SK-N-MC (cell line): ENCODE measurements around the gene HOXA6.
A peak's percentile ranks its signal among the peaks of the same experiment; 100 is the strongest.

ENCODE experiments used
- DNase-seq: peaks from one replicate; pipeline ENCODE4 v3.0.0-alpha.2; 2011; ENCODE audit warnings: low read depth, low spot score
- H3K27ac ChIP-seq: fragments of 200-600 bp; sonication (generic); 2 replicates; pipeline ENCODE4 v1.5.1; 2016; ENCODE audit warnings: mixed run types
- H3K36me3 ChIP-seq: fragments of 200-600 bp; sonication (generic); 2 replicates; pipeline ENCODE4 v1.6.1; 2017; ENCODE audit warnings: antibody characterized with exemption, low read length, mixed read lengths; ENCODE audit not compliant: insufficient read depth
- H3K4me3 ChIP-seq: fragments of 200-600 bp; sonication (generic); 2 replicates; pipeline ENCODE4 v1.5.1; 2016
- H3K9ac ChIP-seq: fragments of 200-600 bp; sonication (generic); 2 replicates; pipeline ENCODE4 v1.8.0; 2017; ENCODE audit warnings: mixed run types, mixed read lengths; ENCODE audit not compliant: insufficient read length
- H3K9me3 ChIP-seq: fragments of 200-600 bp; sonication (generic); 2 replicates; pipeline ENCODE4 v1.6.1; 2017; ENCODE audit warnings: low read depth, mild to moderate bottlenecking, antibody characterized with exemption, low read length, moderate library complexity, mixed read lengths
- EZH2 ChIP-seq: fragments of 200-600 bp; sonication (generic); IDR thresholded peaks from one replicate; pipeline ENCODE4 v1.6.1; 2017; ENCODE audit warnings: antibody characterized with exemption
- FOXP2 ChIP-seq: optimal IDR thresholded peaks from 2 replicates; pipeline ENCODE3; 2011; ENCODE audit warnings: mild to moderate bottlenecking, moderate library complexity; ENCODE audit not compliant: insufficient read depth; ENCODE audit errors: extremely low read length, control extremely low read depth
- POLR2AphosphoS5 ChIP-seq: IDR thresholded peaks from 2 replicates; pipeline ENCODE4 v1.6.1; 2012; ENCODE audit warnings: mild to moderate bottlenecking, low read depth, low read length, borderline replicate concordance

The HOXA6 gene

DNA sequence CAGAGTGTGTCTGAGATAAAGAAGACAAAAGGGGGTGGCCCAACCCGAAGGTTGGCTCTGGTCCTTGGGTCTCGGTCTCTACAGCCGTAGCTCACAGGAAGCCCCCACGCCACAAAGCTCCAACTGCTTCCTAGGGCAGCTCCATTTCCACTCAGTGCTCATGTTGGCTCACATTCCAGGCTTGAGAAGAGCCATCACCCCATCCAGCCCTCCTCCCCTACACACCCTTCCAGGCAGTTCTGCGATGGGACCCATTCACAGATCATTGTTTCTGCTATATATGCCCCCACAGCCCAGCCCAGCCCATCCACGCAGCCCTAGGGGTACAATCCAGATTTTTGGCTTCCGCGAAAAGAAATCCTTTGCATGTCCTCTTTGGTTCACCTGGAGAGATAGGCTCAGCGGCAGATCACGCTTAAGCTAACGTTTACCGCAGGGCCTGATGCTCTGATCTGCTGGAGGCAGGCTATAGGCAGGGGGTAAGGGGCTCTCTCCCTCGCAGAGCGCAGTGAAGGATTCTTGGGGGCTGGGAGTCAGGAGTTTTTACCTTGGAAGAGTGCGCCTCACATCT lies 43.7 kb upstream of the HOXA6 start:
- no peak for DNase-seq
- H3K36me3 ChIP-seq: no peaks in the 10 kb centered on the region
- no peak overlapping the region for H3K9ac ChIP-seq
- no peaks in the 10 kb centered on the region for H3K9me3 ChIP-seq
- no peak overlapping the region for H3K27ac ChIP-seq
- no peak overlapping the region for H3K4me3 ChIP-seq
- TF ChIP-seq EZH2: no peak
- TF ChIP-seq FOXP2: no peak
- TF ChIP-seq POLR2AphosphoS5: no peak

DNA sequence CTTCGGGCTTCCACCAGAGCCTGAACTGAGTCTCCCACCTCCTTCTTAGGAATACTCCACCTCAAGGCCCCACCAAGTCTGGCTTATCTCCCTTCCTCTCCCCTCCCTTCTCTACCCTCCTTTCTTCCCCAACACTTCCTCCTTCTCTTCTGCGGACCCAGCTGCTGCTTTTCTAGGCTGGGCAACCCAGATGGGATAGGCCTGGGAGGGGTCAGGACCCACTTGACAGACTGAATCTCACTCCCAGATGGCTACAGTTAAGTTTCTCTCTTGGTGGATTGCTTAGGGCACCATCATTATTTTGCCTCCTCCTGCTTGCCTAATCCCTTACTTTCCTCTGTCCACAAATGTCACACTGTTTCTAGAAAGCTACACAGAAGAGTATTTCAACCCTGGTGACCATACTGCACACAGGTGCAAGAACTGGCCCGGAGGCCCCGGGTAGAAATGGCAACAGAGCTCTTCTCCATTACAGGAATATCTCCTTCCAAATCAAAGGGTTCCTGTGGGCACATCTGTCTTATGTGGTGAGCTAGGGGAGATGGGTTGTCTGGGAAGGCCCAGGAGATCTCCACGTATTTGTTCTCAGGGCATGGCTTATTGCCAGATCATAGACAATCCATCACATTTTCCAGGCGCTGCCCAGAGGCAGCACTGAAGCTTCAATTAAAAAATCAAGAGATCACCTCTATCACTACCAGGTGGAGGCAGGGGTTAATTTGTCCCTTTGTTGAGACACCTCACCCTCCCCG lies 42.6 kb upstream of the HOXA6 start:
- no peak overlapping the region for H3K9ac ChIP-seq
- no peak for DNase-seq

DNA sequence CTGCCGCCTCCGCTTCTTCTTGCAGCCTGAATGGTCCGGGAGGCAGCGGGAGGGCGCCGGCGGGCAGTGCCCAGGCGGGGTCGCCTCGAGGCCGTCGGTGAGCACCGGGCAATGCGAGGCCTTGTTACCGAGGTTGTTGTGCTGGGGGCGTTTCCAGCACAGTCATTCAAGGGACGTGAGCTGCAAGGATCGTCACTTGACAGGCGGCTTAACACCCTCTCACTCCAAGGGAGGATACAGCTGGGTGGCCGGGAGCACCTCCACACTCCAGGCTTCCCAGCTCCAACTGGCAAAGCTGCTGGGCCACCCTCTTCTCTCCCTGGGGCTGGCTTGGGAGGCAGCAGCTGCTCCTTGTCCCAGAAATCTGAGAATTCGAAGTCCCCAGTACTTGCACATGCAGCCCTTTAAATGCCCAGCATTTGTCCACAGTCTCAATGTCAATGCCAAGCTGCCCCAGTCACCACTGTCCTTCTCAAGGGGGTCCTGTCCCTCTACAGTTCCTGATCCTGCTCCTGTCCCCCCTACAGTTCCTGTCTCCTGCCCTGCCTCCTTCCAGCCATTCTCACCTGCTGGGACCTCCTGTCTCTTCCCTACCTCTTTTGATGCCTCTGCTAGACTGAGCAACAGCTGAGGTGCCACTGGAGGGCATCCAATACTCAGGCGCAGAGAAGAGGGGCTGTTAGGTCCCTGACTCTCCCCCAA lies 41.9 kb upstream of the HOXA6 start:
- Histone ChIP-seq H3K9ac (no peak overlapping the region), H3K36me3 (no peaks in the 10 kb centered on the region), H3K9me3 (no peaks in the 10 kb centered on the region), H3K27ac (no peak overlapping the region), H3K4me3 (no peak overlapping the region)
- TF ChIP-seq EZH2 (no peak), POLR2AphosphoS5 (no peak), FOXP2 (no peak)
- DNase-seq: no peak

More for the DNA sequence above, 42.6 kb upstream of the HOXA6 start:
- Histone ChIP-seq H3K36me3 (no peaks in the 10 kb centered on the region), H3K27ac (no peak overlapping the region), H3K9me3 (no peaks in the 10 kb centered on the region), H3K4me3 (no peak overlapping the region)
- no peak for TF ChIP-seq POLR2AphosphoS5
- no peak for TF ChIP-seq EZH2
- no peak for TF ChIP-seq FOXP2

DNA sequence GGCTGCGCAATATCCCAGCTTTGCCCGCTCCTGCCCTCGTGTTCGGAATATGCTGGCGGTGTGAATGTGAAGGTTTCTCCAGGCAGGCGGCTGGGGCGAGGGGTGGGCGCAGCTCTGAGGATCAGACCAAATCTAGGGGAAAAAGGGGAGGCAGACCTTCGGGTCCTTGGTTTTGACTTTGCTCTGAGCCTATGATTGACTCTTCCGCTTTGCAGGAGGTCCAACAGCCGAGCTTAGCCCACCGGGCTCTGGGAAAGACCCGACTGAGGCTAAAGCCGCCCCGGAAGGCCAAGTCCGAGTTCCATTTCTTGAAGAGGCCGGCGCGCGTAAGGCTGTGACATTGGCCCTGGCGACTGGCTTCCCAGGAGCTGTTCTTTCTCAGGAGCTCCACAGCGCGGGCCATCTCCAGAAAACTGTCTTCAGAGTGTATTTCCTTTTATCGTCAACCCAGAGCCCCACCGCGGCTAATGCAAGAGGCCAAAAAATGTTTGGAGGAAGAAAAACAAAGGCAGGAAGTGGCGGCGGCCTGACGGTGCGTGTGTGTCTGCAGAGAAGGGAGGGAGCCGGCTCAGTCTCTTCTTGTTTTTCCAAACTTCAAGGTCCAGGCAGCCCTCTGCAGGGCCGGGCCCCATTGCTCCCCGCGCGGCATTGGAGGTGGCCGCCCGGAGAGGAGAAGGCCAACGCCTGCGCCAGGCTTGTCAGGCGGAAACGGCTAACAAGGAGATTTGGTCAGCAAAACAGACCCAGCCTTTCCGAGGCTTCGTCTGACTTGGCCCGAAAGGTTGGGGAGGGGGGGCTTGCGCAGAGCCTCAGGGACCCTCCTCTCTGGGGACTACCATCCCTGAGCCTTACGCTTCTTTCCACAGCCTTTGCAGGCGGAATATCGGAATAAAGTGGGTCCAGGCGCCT lies 41.1 kb upstream of the HOXA6 start:
- Histone ChIP-seq H3K9me3 (no peaks in the 10 kb centered on the region), H3K27ac (no peak overlapping the region), H3K36me3 (no peaks in the 10 kb centered on the region), H3K9ac (no peak overlapping the region), H3K4me3 (no peak overlapping the region)
- DNase-seq: no peak
- TF ChIP-seq EZH2: no peak
- no peak for TF ChIP-seq FOXP2
- no peak for TF ChIP-seq POLR2AphosphoS5

DNA sequence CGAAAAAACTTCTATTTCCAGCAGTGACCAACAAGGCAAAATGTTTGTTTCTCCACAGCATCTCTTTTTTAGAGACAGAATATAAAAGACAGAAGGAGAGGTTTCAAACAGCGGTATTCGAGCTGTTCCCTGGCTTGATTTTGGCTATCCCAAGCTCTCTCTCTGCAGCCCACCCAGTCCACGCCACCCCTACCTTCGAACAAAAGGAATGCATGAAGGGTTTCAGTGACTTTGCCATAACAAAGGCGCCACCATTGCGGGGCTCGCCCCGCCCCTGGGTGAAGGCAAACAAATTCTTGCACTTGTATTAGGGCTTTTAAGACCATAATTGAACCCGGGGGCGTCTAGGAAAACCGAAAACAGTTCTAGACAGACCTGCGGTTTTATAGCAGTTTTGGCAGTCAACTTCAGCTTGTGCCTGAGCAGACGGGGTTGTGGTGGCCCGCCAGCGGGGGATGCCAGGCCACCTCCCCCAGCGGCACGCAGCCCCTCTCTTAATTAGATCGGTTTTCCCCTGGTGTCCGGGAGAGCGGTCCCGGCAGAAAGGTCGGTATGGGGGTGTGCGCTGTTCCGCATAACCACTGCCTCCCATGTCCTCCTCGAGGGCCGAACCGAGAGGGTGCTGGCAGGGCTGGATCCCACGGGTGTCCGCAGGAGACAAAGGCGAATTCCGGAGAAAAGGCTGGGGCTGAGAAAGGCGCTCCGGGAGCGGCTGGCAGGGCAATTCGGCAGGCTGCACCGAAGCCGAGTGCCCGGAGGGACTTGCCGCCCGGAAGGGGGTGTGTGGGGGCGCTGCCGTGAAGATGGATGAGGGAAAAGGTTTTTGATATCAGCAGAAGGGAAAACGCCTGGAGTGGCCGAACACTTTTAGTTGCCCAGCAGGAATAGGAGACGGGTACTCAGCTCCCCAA lies 40.2 kb upstream of the HOXA6 start:
- no peak overlapping the region for H3K9ac ChIP-seq
- H3K36me3 ChIP-seq: no peaks in the 10 kb centered on the region
- no peak overlapping the region for H3K27ac ChIP-seq
- DNase-seq: no peak
- no peaks in the 10 kb centered on the region for H3K9me3 ChIP-seq
- TF ChIP-seq POLR2AphosphoS5 (no peak), FOXP2 (no peak), EZH2 (no peak)
- peak overlapping the region; percentile 33; the same call in 1 of the 2 replicates for H3K4me3 ChIP-seq

DNA sequence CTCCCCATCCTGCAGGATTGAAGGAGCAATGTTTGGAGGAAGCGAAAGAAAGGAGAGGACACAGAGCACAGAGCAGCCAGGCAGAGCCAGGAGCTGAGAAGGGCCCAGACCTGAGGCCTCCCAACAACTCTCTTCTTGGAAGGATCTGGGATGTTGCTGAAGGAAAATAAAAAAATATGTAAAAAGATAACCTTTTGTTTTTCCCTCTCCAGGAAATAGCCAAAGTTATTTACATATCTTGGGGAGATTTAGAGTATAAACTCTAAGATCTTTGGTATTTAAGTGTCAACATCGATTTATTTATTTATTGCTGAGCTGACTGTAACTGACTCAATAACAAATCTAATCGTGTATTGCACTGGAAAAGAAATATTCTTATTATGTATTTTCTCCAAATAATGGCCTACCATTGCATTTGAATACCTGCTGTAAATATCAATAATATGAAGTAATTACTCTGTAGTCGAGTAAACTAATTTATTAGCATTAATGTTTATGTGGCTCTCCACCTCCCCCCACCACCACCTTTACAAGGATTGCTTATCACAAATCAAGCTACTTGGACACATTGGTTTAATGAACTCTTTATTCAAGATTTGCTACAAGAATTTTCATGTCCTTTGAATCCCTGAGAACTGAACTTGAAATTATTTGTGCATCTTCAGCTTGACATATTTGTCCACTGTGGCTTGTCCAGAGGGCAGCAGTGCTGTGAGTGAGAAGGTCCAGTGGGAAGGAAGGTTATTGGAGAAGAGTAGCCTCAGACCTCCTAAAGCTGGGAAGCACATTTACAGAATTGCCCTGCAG lies 39.3 kb upstream of the HOXA6 start:
- DNase-seq: no peak
- H3K36me3 ChIP-seq: no peaks in the 10 kb centered on the region
- no peak overlapping the region for H3K27ac ChIP-seq
- no peak overlapping the region for H3K9ac ChIP-seq
- H3K9me3 ChIP-seq: no peaks in the 10 kb centered on the region
- TF ChIP-seq FOXP2: no peak
- no peak for TF ChIP-seq POLR2AphosphoS5
- TF ChIP-seq EZH2: no peak
- no peak overlapping the region for H3K4me3 ChIP-seq
